CD4-positive, alpha-beta T cell (primary cell): ENCODE measurements around the gene MRNIP. TPM values are rescaled to one million over a fixed set of nuclear protein-coding genes. Genes with fewer than 3 reads are reported as not detected.
A peak's percentile ranks its signal among the peaks of the same experiment; 100 is the strongest.

Experiments used
- ATAC-seq: fragments of 200-7000 bp; cut with Tn5 transposase; one replicate; pipeline ENCODE4 v1.10.0; 2022; ENCODE audit warnings: mild to moderate bottlenecking; ENCODE audit not compliant: poor library complexity
- CTCF ChIA-PET: fragments of 350-600 bp; sonication (Branson Sonifier 250); formaldehyde crosslinking; loops from one replicate; lab custom pipeline; 2021; ENCODE audit warnings: antibody characterized with exemption, inconsistent platforms; lab: Charles Lee
- POLR2A ChIA-PET: fragments of 350-600 bp; sonication (Branson Sonifier 250); formaldehyde crosslinking; loops from one replicate; lab custom pipeline; 2021; ENCODE audit warnings: antibody characterized with exemption, inconsistent platforms; lab: Charles Lee
- DNase-seq, 14 experiments: peaks; one replicate each; pipeline ENCODE4 v3.0.0-alpha.2; 2013 to 2020; ENCODE audit warnings: mixed read lengths in 2 of 14
- H3K27ac ChIP-seq, 2 donors: one replicate each; pipeline versions ENCODE4 v1.5.1 to v1.7.0; 2013; ENCODE audit warnings: low read length in 2 of 2, low read depth in 1 of 2, mild to moderate bottlenecking in 1 of 2
- H3K27me3 ChIP-seq, 2 experiments: 1 replicate in 1 of 2; 2 replicates in 1 of 2; pipeline versions ENCODE4 v1.6.1 to v1.7.0; 2013; ENCODE audit warnings: low read length in 2 of 2, control low read depth in 1 of 2, mild to moderate bottlenecking in 1 of 2, moderate library complexity in 1 of 2; ENCODE audit not compliant: insufficient read depth in 2 of 2, control insufficient read depth in 1 of 2
- H3K36me3 ChIP-seq: one replicate; pipeline ENCODE4 v1.6.1; 2013; ENCODE audit warnings: low read length, control low read depth; ENCODE audit not compliant: insufficient read depth
- H3K4me1 ChIP-seq: one replicate; pipeline ENCODE4 v1.6.1; 2013; ENCODE audit warnings: low read length, control low read depth; ENCODE audit not compliant: insufficient read depth
- H3K4me3 ChIP-seq: one replicate; pipeline ENCODE4 v1.5.1; 2013; ENCODE audit warnings: mild to moderate bottlenecking, low read length, moderate library complexity
- H3K9me3 ChIP-seq, 2 experiments: 1 replicate in 1 of 2; 2 replicates in 1 of 2; pipeline versions ENCODE4 v1.6.1 to v1.7.0; 2013; ENCODE audit warnings: low read length in 2 of 2, mild to moderate bottlenecking in 2 of 2, control low read depth in 1 of 2, moderate library complexity in 1 of 2; ENCODE audit not compliant: control insufficient read depth in 1 of 2, insufficient read depth in 1 of 2
- H3K27ac Mint-ChIP-seq: one replicate; pipeline ENCODE4 v1.8.0; 2020; ENCODE audit warnings: mixed read lengths
- H3K27me3 Mint-ChIP-seq: one replicate; pipeline ENCODE4 v1.8.0; 2021; ENCODE audit warnings: mixed read lengths
- H3K36me3 Mint-ChIP-seq: one replicate; pipeline ENCODE4 v1.8.0; 2021; ENCODE audit warnings: low read depth, mixed read lengths
- H3K4me1 Mint-ChIP-seq: one replicate; pipeline ENCODE4 v1.8.0; 2021; ENCODE audit warnings: low read depth, mixed read lengths
- H3K4me3 Mint-ChIP-seq: one replicate; pipeline ENCODE4 v1.8.0; 2020; ENCODE audit warnings: mild to moderate bottlenecking, mixed read lengths
- H3K9me3 Mint-ChIP-seq: one replicate; pipeline ENCODE4 v1.8.0; 2020; ENCODE audit warnings: mixed read lengths
- CTCF ChIP-seq: fragments of 200-600 bp; IDR thresholded peaks from one replicate; pipeline ENCODE4 v1.8.0; 2022; ENCODE audit warnings: antibody characterized with exemption, mild to moderate bottlenecking
- intact Hi-C, 2 experiments: fragments of 100-400 bp; cut with DNase I in 1 of 2; cut with micrococcal nuclease in 1 of 2; formaldehyde crosslinking; loops; one replicate each; pipeline versions ENCODE4 v1.15.1 to v1.9.0; 2023 to 2025; cut with DNase I, micrococcal nuclease
- total RNA-seq, 174 experiments: library from RNA in 2 of 174; stranded (reverse) in 2 of 174; gene quantifications; one replicate each; pipeline ENCODE4 v1.2.3 and lab custom pipeline; 2021 to 2026

The MRNIP gene
- total RNA-seq, 2 experiments from 2014 or later = 31.8 to 32.8 TPM

- no peak overlapping the region for H3K27ac Mint-ChIP-seq
- H3K9me3 Mint-ChIP-seq = no peaks in the 10 kb centered on the region
- H3K4me3 ChIP-seq = no peak overlapping the region
- H3K27me3 Mint-ChIP-seq = no peaks in the 10 kb centered on the region
- H3K9me3 ChIP-seq = no peaks in the 10 kb centered on the region
- peaks cover 28% of the 10 kb centered on the region for H3K36me3 ChIP-seq
- H3K27me3 ChIP-seq = no peaks in the 10 kb centered on the region
- CTCF ChIA-PET = interaction anchor here (3.2 kb wide), 1 partner anchor 35 kb away, joined by 22 read pairs; no protein-coding TSS in a partner anchor
- intact Hi-C loops = loop anchor here (1.0 to 2.0 kb wide), 3 partner anchors 34 to 139 kb away; no protein-coding TSS in a partner anchor
- peaks cover 27% of the 10 kb centered on the region for H3K36me3 Mint-ChIP-seq
- peaks cover 50% of the 10 kb centered on the region for H3K4me1 ChIP-seq
- no peak overlapping the region for H3K4me3 Mint-ChIP-seq
- peaks cover 42% of the 10 kb centered on the region for H3K4me1 Mint-ChIP-seq
- ATAC-seq (no peak), DNase-seq (peak in 1 of 14 experiments; percentile 38)
- POLR2A ChIA-PET = interaction anchor here (0.7 to 4.6 kb wide), 3 partner anchors 8 to 174 kb away, joined by 4 to 23 read pairs (median 17); partner anchors contain the start of genes HNRNPH1, MGAT4B and SQSTM1
- no peak for TF ChIP-seq CTCF
- no peak overlapping the region for H3K27ac ChIP-seq
Observed at GRCh38 chr5:179797741-179798140, 60.9 kb downstream of the MRNIP start.

- H3K27me3 Mint-ChIP-seq = no peaks in the 10 kb centered on the region
- ChIA-PET POLR2A (interaction anchor here (0.7 to 4.6 kb wide), 5 partner anchors 9 to 174 kb away, joined by 3 to 23 read pairs (median 7); partner anchors contain the start of genes HNRNPH1, MGAT4B and SQSTM1), CTCF (interaction anchor here (1.4 to 3.2 kb wide), 3 partner anchors 26 to 118 kb away, joined by 4 to 22 read pairs (median 6); no protein-coding TSS in a partner anchor)
- ATAC-seq = no peak
- peak in 1 of 14 experiments; percentile 35 for DNase-seq
- H3K27ac Mint-ChIP-seq = peak overlapping the region; percentile 44
- no peaks in the 10 kb centered on the region for H3K9me3 Mint-ChIP-seq
- no peaks in the 10 kb centered on the region for H3K27me3 ChIP-seq
- peaks cover 28% of the 10 kb centered on the region for H3K36me3 ChIP-seq
- no peaks in the 10 kb centered on the region for H3K9me3 ChIP-seq
- H3K27ac ChIP-seq = no peak overlapping the region
- H3K4me1 Mint-ChIP-seq = peaks cover 45% of the 10 kb centered on the region
- peaks cover 25% of the 10 kb centered on the region for H3K36me3 Mint-ChIP-seq
- peak overlapping the region; percentile 83 for H3K4me3 Mint-ChIP-seq
- no peak overlapping the region for H3K4me3 ChIP-seq
- H3K4me1 ChIP-seq = peaks cover 45% of the 10 kb centered on the region
- no peak for TF ChIP-seq CTCF
- intact Hi-C loops = loop anchor here (1.0 to 2.0 kb wide), 3 partner anchors 34 to 138 kb away; no protein-coding TSS in a partner anchor
Observed at GRCh38 chr5:179796877-179797608, 61.6 kb downstream of the MRNIP start.

- H3K27ac ChIP-seq = peak overlapping the region in 1 of 2 donors; percentile 13
- Mint-ChIP-seq H3K27me3 (no peaks in the 10 kb centered on the region), H3K9me3 (no peaks in the 10 kb centered on the region), H3K27ac (peak overlapping the region; percentile 44), H3K36me3 (peaks cover 19% of the 10 kb centered on the region), H3K4me1 (peaks cover 40% of the 10 kb centered on the region), H3K4me3 (peak overlapping the region; percentile 83)
- no peaks in the 10 kb centered on the region for H3K27me3 ChIP-seq
- ChIA-PET POLR2A (interaction anchor here (1.0 to 4.6 kb wide), 7 partner anchors 10 to 173 kb away, joined by 3 to 23 read pairs (median 10); partner anchors contain the start of genes HNRNPH1, MAML1, MGAT4B and SQSTM1), CTCF (interaction anchor here (0.6 to 3.2 kb wide), 8 partner anchors 24 to 117 kb away, joined by 3 to 22 read pairs (median 4); partner anchors contain the start of genes MAML1 and SQSTM1)
- H3K9me3 ChIP-seq = no peaks in the 10 kb centered on the region
- H3K4me3 ChIP-seq = peak overlapping the region; percentile 43
- peak; percentile 70 for ATAC-seq
- H3K4me1 ChIP-seq = peaks cover 38% of the 10 kb centered on the region
- H3K36me3 ChIP-seq = peaks cover 26% of the 10 kb centered on the region
- DNase-seq = peak; percentile 53 to 89 (median 69)
- peak; percentile 74 for TF ChIP-seq CTCF
- intact Hi-C loops = loop anchor here (2.0 kb wide), 3 partner anchors 33 to 137 kb away; partner anchors contain the start of gene MAML1 (in 1 of the 2)
Observed at GRCh38 chr5:179795863-179796833, 62.5 kb downstream of the MRNIP start.
